ENCODE measurements around the gene SPDL1.

Gene SPDL1, protein sequence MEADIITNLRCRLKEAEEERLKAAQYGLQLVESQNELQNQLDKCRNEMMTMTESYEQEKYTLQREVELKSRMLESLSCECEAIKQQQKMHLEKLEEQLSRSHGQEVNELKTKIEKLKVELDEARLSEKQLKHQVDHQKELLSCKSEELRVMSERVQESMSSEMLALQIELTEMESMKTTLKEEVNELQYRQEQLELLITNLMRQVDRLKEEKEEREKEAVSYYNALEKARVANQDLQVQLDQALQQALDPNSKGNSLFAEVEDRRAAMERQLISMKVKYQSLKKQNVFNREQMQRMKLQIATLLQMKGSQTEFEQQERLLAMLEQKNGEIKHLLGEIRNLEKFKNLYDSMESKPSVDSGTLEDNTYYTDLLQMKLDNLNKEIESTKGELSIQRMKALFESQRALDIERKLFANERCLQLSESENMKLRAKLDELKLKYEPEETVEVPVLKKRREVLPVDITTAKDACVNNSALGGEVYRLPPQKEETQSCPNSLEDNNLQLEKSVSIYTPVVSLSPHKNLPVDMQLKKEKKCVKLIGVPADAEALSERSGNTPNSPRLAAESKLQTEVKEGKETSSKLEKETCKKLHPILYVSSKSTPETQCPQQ

DNA sequence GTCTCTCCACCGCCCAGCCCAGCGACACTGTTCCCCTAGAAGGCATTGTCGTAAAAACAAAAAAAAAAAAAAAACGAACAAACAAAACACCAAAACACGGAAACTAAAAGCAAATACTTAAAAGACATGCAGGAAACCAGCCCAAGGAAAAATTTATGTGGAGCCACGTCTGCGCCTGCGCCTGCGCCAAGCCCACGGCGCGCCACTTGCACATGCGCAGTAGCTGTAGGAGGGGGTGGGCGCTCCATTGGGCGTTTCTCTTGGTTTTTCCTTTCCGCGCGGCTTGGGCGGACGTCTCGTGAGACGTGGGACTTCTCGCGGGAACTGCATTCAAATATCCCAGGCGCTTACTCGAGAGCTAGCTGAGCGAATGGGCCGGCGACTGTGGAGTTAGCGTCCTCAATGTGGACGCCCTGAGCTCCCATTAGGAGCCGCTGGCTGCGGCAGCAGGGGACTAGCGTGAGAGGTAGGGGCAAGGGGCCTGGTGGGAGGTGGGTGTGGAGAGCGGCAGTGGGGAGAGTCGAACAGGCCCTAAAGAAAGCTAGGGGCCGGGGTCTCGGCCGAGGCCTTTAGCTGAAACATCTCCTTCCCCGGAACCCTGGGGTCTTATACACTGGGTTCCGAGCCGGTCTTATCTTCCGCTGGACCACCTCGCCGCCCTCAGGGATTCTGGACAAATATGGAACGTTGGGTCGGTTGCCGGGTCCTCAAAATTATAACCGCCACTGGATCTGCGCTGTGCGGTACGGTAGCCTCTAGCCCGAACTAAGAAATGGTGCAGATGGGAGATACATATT lies at the start of gene SPDL1:
TSS of gene SPDL1 (plus strand) at position 350 of the 797 bp plus-strand sequence. CDS start 4,644 bp downstream, outside the sequence.
- in situ Hi-C loops (cut with MboI; ENCODE audit: low sequenced_read_pairs), result no loop called here

DNA sequence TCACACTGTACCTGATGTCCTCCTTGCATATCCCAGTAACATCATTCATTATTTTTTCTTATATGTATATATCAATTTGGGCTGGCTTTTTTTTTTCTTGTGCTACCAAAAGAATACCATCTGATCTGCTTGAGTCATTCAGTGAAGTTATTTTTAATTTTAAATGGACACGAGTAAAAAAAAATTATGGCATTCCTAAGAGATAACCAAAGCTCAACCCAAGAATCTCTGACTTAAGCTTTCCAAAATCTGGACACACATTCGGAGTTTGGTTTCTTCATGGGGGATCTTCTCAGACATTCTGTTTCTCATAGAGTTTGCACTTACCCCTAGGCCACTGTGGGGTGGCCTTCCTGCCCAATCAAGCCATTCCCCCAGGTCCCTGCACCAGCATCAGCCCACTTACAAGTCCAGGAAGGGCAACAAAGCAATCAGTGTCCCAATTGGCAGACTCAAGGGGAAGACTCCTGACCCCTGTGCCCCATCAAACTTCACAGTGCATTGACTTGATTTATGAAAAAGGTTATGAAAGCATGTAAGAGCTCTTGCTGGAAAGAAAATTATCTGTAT lies 49.2 kb upstream of the SPDL1 start:
- in situ Hi-C loops (cut with MboI; ENCODE audit: low sequenced_read_pairs), result no loop called here

DNA sequence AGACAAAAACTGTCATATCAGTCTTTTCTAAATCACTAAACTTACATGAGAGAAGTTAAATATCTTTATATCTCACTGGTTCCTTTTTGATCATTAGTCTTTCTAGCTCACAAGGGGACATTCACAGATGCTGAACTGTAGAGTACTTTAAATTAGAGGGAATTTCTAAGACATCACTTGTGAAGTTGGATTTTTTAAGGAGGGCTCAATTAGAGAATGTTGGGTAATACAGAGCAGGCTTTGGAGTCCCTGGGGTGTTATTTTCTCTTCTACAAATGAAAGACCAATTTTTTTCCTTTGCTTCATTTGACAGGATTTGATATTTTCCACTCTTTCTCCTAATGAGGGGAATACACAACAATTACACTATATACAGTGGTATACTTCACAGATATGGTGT lies 48.6 kb upstream of the SPDL1 start:
- in situ Hi-C loops (cut with MboI; ENCODE audit: low sequenced_read_pairs), result no loop called here

DNA sequence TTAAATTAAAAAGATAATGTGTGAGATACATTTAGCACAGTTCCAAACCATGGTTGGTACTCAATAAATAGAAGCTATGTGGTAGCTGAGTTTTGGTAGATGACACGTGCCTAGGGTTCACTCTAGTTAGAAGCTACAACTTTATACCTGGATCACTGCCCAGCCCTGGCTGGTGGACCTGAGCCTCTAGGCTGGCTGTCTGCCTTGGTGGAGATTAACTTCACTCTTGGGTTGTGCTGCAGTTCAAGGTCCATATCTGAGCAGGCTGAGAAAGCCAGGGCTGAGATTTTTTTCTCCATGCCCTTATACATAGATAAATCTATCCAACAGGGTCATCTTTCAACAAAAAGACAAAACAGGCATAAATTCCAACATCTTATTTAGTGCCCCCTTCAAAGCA lies 44.6 kb upstream of the SPDL1 start:
- in situ Hi-C loops (cut with MboI; ENCODE audit: low sequenced_read_pairs), result no loop called here

DNA sequence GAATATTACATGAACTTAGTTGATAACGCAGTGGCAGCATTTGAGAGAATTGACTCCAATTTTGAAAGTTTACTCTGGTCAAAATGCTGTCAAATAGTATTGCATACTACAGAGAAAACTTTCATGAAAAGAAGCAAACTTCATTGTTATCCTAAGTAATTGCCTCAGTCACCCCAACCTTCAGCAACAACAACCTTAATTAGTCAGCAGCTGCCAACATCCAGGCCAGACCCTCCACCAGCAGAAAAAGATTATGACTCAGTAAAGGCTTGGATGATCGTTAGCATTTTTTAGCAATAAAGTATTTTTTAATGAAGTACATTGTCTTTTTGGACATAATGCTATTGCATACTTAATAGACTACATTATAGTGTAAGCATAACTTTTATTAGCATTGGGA lies 40.8 kb upstream of the SPDL1 start:
- in situ Hi-C loops (cut with MboI; ENCODE audit: low sequenced_read_pairs), result no loop called here

DNA sequence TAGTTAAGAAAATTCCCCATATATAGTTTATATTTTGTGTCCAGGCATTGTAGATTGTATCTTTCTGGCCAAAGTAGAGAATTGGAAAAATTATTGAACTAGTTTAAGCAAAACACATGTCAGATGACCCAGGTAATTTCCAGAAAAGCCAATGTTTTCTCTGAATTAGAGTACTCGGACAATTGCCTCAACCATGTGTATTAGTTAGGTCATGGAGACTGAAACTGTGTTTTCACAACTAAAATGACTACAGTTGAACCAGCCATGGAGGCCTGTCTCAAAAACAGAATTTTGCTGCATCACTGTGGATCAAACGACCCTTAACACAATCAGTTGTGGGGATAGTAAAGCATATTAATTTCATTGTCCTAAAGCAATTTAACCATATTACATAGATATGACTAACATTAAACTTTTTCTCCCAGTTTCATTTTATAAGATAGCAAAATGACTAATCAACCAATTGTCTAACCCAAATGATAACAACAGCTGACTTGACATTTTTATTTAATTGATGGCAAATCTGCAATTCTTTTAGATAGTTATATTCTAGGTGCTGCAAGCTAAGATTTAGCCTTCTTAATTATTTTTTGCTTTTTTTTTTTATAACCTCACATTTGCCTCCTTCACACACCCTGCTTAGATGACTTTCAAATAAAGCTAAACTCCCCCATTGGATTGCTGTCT lies 39.2 kb upstream of the SPDL1 start:
- in situ Hi-C loops (cut with MboI; ENCODE audit: low sequenced_read_pairs), result no loop called here

DNA sequence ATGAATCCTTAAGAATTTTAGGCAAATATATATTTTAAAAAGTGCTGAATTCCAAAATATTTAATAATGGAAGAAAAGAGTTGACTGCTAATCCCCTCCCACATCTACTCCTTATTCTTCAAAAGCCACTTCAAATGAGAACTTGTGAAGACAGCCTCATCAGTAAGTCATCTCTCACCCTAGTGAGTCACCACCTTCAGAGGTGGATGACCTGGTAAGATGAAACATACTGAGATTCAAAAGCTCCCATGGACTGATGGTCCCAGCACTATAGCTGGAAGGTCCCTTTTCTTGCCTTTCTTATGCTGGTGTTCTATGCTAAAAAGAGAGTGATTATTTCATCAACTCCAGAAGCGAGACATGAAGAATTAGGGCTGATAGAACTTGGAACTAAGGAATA lies 37.8 kb upstream of the SPDL1 start:
- in situ Hi-C loops (cut with MboI; ENCODE audit: low sequenced_read_pairs), result no loop called here

DNA sequence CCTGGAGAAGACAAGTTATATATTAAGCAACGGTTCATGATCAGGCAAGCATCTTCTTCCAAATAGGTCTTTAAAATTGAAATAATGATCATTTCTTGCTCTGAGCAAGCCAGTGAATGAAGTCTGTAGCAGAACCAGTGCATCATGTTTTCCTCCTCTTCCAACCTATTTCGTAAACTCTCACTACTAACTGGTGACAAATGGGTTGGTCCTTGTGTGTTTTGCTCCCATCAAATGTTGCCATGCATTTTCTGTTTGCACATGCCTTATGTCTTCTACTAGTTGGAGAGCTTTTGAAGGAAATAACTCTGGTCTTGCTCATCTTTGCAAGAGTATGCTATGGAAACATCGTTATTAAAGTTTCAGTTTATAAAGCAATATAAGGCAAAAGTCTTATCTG lies 37.2 kb upstream of the SPDL1 start:
- in situ Hi-C loops (cut with MboI; ENCODE audit: low sequenced_read_pairs), result no loop called here

DNA sequence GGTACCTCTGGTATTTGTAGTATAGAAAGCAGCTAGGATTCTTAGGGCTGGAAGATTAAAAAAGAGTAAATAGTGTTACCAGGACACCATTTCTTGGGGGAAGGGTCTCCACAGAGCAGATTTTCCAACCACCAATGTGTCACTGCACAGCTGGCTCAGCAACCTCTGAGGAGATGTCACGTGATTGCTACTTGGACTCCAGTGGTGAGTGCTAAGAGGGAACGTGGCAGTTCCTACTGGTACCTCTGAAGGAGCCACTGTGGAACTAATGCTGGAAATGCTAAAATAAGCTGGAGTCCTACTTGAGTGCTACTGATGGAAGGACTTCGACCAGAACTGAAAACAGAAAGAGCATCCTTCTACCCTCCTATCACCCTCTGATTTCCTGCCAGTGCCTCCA lies 36.1 kb upstream of the SPDL1 start:
- in situ Hi-C loops (cut with MboI; ENCODE audit: low sequenced_read_pairs), result no loop called here

DNA sequence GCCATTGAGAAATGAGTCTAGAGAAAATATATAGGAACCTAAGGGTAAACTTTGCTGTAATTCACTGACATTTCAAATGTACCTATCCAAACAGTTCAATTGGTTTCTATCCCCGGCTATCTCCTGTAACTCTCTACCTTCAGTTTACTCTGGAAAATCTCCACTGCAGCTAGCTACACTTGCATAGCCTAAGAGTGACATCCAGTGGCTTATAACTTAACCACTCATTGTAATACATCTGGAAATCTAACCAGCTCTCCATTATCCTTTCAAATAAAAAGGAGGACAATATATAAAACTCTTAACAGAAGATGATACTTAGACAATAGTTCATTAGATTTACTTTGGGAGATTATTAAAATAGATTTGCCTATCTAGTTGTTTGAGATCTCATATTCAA lies 35.3 kb upstream of the SPDL1 start:
- in situ Hi-C loops (cut with MboI; ENCODE audit: low sequenced_read_pairs), result no loop called here

DNA sequence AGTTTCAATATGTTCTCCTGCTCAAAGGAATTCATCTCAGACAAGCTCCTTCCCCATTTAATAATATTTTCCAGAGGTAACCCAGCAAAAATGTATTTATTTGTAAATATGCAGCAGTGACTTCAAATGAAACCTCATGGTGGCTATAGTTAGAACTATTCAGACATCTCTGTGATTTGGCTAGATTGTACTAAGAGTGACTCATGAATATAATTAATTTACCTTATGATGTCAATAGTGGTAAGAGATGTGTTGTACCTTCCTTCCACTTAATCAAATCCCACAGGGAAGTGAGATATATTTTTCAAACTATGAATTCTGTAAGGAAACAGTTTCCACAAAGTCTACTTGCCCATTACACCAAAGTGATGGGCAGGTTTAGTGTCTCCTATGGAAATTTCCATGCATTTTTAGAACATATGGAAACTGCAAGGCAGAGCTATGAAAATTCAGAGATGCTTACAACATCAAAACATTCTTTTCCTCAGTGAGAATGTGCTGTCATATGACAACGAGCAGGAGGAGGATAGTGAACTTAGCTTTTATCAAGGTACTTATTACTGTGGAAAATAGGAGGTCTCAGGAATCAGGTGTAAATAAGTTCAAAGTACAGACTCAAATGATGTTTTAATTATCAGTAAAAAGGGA lies 34.0 kb upstream of the SPDL1 start:
- in situ Hi-C loops (cut with MboI; ENCODE audit: low sequenced_read_pairs), result no loop called here

DNA sequence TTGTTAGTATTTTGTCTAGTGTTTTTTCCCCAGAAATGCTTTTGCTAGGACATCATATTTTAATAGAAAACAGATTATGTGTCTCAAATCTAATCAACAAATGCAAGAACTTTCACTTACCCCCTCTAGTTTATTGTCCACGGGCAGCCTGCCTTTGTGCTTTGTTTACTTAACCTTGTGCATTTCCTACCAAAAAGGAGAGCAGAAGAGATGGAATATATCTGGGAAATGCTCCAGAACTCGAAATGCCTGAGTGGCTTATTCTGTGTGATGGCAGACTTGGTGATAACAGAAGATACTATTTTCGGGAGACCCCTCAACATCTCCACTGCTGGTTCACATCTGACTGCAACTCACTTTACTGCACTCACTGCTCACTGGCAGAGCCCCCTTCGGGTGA lies 33.3 kb upstream of the SPDL1 start:
- in situ Hi-C loops (cut with MboI; ENCODE audit: low sequenced_read_pairs), result no loop called here

DNA sequence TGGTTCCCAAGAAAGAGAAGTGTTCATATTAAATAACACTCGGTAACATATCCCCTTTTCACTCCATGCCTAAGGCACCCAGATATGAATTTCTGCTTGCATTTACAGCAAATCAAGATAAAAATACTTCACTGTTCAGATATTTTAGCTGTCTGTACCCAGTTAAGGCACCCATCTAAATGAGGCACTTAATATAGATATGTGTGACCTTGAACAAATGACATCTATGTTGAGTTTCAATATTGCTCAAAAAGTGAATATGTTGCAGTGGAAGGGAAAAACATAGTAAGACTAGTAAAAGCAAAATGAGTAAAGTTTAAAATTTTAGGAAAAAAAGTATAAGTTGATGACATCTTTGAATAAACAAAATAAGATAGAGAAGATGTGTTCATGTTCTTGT lies 32.4 kb upstream of the SPDL1 start:
- in situ Hi-C loops (cut with MboI; ENCODE audit: low sequenced_read_pairs), result no loop called here

DNA sequence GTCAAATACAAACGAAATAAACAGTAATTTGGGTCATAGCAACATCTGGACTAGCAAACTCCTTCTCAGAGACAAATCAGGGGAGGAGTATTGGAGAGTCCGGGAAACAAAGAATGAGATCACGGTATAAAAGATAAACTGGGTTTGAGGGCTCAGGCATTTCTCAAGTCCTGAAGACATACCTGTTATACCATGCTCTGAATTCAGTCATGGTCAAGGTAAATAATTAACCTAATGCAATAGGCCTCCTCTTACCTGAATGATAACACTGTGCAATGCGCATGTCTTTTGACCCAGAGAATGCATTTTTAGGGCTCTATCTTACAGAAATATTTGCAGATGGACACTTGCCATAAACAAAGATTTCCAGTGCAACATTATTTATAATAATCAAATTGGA lies 31.9 kb upstream of the SPDL1 start:
- in situ Hi-C loops (cut with MboI; ENCODE audit: low sequenced_read_pairs), result no loop called here

DNA sequence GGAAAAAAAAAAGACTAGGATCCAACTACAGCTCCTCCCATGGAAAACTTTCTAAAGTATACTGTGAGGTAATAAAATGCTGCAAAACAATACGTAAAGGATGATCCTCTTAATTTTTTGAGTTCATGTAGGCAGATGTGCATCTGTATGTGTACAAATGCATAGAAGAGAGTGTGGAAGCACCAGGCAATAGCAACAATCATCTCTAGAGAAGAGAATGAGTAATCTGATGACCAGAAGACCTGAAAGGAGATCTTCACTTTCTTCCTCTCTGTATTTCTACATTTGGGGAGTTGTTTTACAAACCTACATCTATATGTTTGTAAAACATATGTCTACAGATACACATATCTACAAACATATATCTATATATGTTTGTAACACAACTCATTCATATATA lies 29.3 kb upstream of the SPDL1 start:
- in situ Hi-C loops (cut with MboI; ENCODE audit: low sequenced_read_pairs), result no loop called here

DNA sequence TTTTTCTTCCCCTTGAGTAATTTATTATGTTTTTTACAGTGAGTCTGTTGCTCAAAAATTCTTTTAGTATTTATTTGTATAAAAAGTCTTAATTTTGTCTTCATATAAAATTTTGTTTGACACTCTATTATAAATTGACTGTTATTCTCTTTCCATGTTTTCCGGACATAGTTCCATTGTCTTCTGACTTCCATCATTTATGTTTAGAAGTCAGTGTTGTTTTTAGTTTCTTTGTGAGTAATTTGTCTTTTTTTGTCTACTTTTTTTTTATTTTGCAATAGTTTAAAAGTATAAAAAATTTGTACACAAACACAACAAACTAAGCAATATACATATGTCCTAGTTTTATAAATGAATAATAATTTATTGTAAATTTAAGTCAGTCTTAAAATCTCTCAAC lies 25.7 kb upstream of the SPDL1 start:
- in situ Hi-C loops (cut with MboI; ENCODE audit: low sequenced_read_pairs), result no loop called here

DNA sequence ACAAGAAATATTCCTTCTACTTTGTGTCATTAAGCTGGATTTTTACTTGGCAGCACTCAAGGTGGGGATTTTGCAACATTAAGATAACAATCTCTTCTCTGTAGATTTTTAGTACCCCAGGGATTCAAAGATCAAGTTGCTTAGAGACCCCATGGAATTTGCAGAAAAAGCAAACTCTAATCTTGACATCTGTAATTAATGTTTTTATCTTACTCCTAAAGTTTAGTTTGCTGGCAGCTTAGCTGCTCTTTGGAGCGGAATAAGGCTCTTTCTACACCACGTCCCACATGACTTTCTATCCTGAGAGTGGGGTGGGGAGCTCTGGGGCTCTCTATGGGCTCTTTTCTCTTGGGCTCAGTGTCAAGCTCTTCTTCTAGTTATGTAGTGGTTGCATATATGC lies 21.7 kb upstream of the SPDL1 start:
- in situ Hi-C loops (cut with MboI; ENCODE audit: low sequenced_read_pairs), result no loop called here

DNA sequence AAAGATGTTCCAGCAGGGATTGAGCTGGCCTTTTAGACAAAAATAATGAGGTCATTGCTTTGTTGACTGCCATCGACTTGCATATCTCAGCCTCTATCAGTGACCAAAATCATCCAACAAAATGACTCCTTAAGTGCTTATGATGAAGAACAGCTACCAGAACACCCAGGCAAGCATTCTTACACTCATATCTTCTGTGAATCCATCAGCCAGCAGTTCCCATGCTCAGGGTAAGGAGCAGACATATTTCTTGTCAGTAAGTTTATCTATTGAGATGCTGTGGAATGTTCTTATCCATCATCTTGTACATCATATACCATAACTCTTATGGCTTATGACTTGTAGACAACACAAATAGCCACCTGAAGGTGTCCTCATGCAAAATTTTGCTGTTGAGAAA lies 20.2 kb upstream of the SPDL1 start:
- in situ Hi-C loops (cut with MboI; ENCODE audit: low sequenced_read_pairs), result no loop called here

DNA sequence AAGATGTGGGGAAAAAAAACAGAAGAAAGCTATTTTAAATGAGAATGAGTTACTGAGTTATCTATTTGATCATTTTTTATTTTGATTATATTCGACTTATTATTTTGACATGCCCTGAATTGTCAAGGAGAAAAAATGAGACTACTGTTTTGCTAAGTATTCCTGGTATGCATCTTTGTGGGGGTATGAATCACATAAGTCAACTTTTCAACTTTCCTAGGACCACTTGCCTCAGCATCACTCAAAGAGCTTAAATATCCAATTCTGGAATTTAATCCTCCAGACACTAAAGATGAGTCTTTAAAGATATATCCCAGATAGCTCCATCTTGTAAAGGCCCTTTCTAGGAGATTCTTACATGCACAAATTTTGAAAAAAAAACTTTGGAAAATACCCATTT lies 17.4 kb upstream of the SPDL1 start:
- in situ Hi-C loops (cut with MboI; ENCODE audit: low sequenced_read_pairs), result no loop called here

DNA sequence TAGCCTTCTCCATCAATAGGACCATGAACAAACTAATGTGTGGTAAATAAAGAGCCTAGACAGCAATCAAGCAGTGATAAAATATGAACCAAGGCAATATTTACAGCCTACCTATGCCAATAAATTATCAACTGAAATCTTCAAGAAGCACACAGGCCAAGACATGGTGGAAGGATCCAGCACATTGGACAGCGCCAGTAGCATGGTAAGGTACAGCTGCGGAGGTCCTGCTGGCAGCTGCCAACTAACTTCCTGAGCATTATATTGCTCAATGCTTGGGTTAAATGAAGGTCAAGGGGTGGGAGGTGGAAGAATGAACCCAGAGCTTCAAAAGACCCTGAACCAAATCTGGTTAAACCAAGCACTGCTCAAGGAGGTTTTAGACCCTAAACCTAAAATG lies 16.5 kb upstream of the SPDL1 start:
- in situ Hi-C loops (cut with MboI; ENCODE audit: low sequenced_read_pairs), result no loop called here

DNA sequence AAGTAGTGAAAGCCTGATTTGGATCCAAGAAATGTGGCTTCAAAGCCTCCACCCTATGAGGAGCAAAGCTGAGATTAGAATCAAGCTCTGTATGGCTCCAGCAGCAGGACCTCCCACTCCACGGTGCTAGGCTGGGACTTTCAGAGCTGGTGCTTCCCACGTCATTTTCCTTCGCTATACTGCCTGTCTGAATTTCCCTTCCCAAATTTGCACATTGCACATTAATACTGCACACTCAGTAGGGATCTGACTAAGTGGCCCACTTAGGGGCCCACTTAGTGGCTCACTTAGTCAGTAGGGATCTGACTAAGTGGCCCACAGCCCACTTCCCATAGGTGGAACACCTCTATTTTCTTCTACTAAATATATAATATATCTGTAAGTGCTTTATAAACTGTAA lies 14.1 kb upstream of the SPDL1 start:
- in situ Hi-C loops (cut with MboI; ENCODE audit: low sequenced_read_pairs), result no loop called here

All from HL-60/S4 treated with phorbol 12-myristate 13-acetate at 8.2 ng/mL for 4 days and 3 days (cell line).